ENCODE data around the gene TPSG1. TPM values are rescaled to one million over a fixed set of nuclear protein-coding genes. Genes with fewer than 3 reads are reported as not detected.

Gene TPSG1
- total RNA-seq, 1 donor from 2014 or later = not detected

GRCh38 chr16:1218930-1219611 lies 6.0 kb downstream of the TPSG1 start:
- Histone ChIP-seq H3F3A (ENCODE audit: low read depth) (no peaks in the 10 kb centered on the region), H3K9ac (no peak overlapping the region), H3K4me3 (no peak overlapping the region), H3K9me3 (ENCODE audit: low read depth) (no peaks in the 10 kb centered on the region), H3K27ac (no peak overlapping the region), H2AFZ (replicated peaks) (no peak overlapping the region), H3K27me3 (no peaks in the 10 kb centered on the region), H3K4me1 (no peaks in the 10 kb centered on the region), H4K20me1 (ENCODE audit: low read depth) (no peaks in the 10 kb centered on the region), H3K4me2 (no peak overlapping the region), H3K79me2 (ENCODE audit: low read depth) (no peaks in the 10 kb centered on the region), H3K36me3 (no peaks in the 10 kb centered on the region)
- Mint-ChIP-seq H3K36me3 (no peaks in the 10 kb centered on the region), H3K27ac (no peak overlapping the region), H3K9me3 (no peaks in the 10 kb centered on the region), H3K4me3 (no peak overlapping the region), H3K4me1 (no peaks in the 10 kb centered on the region), H3K27me3 (ENCODE audit: insufficient read depth, low read depth) (peaks cover 2% of the 10 kb centered on the region)
- TF ChIP-seq EZH2 (IDR thresholded peaks at IDR 0.05) = no peak
- TF ChIP-seq CTCF (IDR thresholded peaks at IDR 0.05) = no peak
- no peak for TF ChIP-seq EZH2phosphoT487 (IDR thresholded peaks at IDR 0.05)
- no peak for DNase-seq (ENCODE audit: low spot score)

- TF ChIP-seq EZH2 (IDR thresholded peaks at IDR 0.05) (no peak), CTCF (IDR thresholded peaks at IDR 0.05) (no peak), EZH2phosphoT487 (IDR thresholded peaks at IDR 0.05) (no peak)
- no peaks in the 10 kb centered on the region for H3K36me3 Mint-ChIP-seq
- Histone ChIP-seq H3F3A (ENCODE audit: low read depth) (no peaks in the 10 kb centered on the region), H2AFZ (replicated peaks) (no peak overlapping the region), H3K4me1 (no peaks in the 10 kb centered on the region), H4K20me1 (ENCODE audit: low read depth) (no peaks in the 10 kb centered on the region), H3K9ac (no peak overlapping the region), H3K36me3 (no peaks in the 10 kb centered on the region), H3K79me2 (ENCODE audit: low read depth) (no peaks in the 10 kb centered on the region), H3K4me2 (no peak overlapping the region), H3K27ac (no peak overlapping the region), H3K27me3 (no peaks in the 10 kb centered on the region), H3K4me3 (no peak overlapping the region), H3K9me3 (ENCODE audit: low read depth) (no peaks in the 10 kb centered on the region)
- no peaks in the 10 kb centered on the region for H3K27me3 Mint-ChIP-seq (ENCODE audit: insufficient read depth, low read depth)
- no peak for DNase-seq (ENCODE audit: low spot score)
- H3K9me3 Mint-ChIP-seq = no peaks in the 10 kb centered on the region
- H3K27ac Mint-ChIP-seq = no peak overlapping the region
- H3K4me1 Mint-ChIP-seq = no peaks in the 10 kb centered on the region
- H3K4me3 Mint-ChIP-seq = no peak overlapping the region
These were observed 6.8 kb downstream of the TPSG1 start for GRCh38 chr16:1218061-1218929.

- no peaks in the 10 kb centered on the region for H3K36me3 Mint-ChIP-seq
- no peaks in the 10 kb centered on the region for H4K20me1 ChIP-seq (ENCODE audit: low read depth)
- H3K27ac ChIP-seq = no peak overlapping the region
- H2AFZ ChIP-seq (replicated peaks) = no peak overlapping the region
- no peak overlapping the region for H3K27ac Mint-ChIP-seq
- no peak overlapping the region for H3K4me3 ChIP-seq
- no peaks in the 10 kb centered on the region for H3K4me1 ChIP-seq
- H3K27me3 ChIP-seq = no peaks in the 10 kb centered on the region
- no peaks in the 10 kb centered on the region for H3K79me2 ChIP-seq (ENCODE audit: low read depth)
- no peaks in the 10 kb centered on the region for H3K36me3 ChIP-seq
- H3K4me1 Mint-ChIP-seq = no peaks in the 10 kb centered on the region
- no peaks in the 10 kb centered on the region for H3F3A ChIP-seq (ENCODE audit: low read depth)
- H3K27me3 Mint-ChIP-seq (ENCODE audit: insufficient read depth, low read depth) = no peaks in the 10 kb centered on the region
- no peaks in the 10 kb centered on the region for H3K9me3 ChIP-seq (ENCODE audit: low read depth)
- H3K9me3 Mint-ChIP-seq = no peaks in the 10 kb centered on the region
- no peak overlapping the region for H3K4me2 ChIP-seq
- no peak for DNase-seq (ENCODE audit: low spot score)
- no peak for TF ChIP-seq CTCF (IDR thresholded peaks at IDR 0.05)
- TF ChIP-seq EZH2 (IDR thresholded peaks at IDR 0.05) = no peak
- TF ChIP-seq EZH2phosphoT487 (IDR thresholded peaks at IDR 0.05) = no peak
- no peak overlapping the region for H3K4me3 Mint-ChIP-seq
- H3K9ac ChIP-seq = no peak overlapping the region
These were observed 7.5 kb downstream of the TPSG1 start for GRCh38 chr16:1217526-1217925.

All from neural progenitor cell (in vitro differentiated cells).